Hepatocyte (in vitro differentiated cells): ENCODE measurements around the gene IGFBP1. TPM values are rescaled to one million over a fixed set of nuclear protein-coding genes. Genes with fewer than 3 reads are reported as not detected.

Experiments used
- DNase-seq: peaks from one replicate; pipeline ENCODE4 v3.0.0-alpha.2; 2016; ENCODE audit warnings: low spot score
- H2AFZ ChIP-seq: fragments of 200-600 bp; sonication (generic); 2 replicates; pipeline ENCODE4 v1.6.0; 2016; ENCODE audit warnings: antibody characterized with exemption, mild to moderate bottlenecking
- H3K27ac ChIP-seq: fragments of 200-600 bp; sonication (generic); 2 replicates; pipeline ENCODE4 v1.5.1; 2016; ENCODE audit warnings: mild to moderate bottlenecking
- H3K27me3 ChIP-seq: fragments of 200-600 bp; sonication (generic); 2 replicates; pipeline ENCODE4 v1.6.1; 2016
- H3K36me3 ChIP-seq: fragments of 200-600 bp; sonication (generic); replicated peaks from 2 replicates; pipeline ENCODE4 v1.5.1; 2016; ENCODE audit warnings: low read depth; ENCODE audit not compliant: insufficient read depth
- H3K4me1 ChIP-seq: fragments of 200-600 bp; sonication (generic); 2 replicates; pipeline ENCODE4 v1.5.1; 2016; ENCODE audit warnings: mild to moderate bottlenecking, moderate library complexity; ENCODE audit not compliant: insufficient read depth
- H3K4me2 ChIP-seq: fragments of 200-600 bp; sonication (generic); 2 replicates; pipeline ENCODE4 v1.6.0; 2016
- H3K4me3 ChIP-seq: fragments of 200-600 bp; sonication (generic); 2 replicates; pipeline ENCODE4 v1.5.1; 2016; ENCODE audit warnings: mild to moderate bottlenecking
- H3K79me2 ChIP-seq: fragments of 200-600 bp; sonication (generic); 2 replicates; pipeline ENCODE4 v1.6.0; 2017; ENCODE audit warnings: mild to moderate bottlenecking
- H3K9me2 ChIP-seq: fragments of 200-600 bp; sonication (generic); replicated peaks from 2 replicates; pipeline ENCODE4 v1.6.0; 2017; ENCODE audit warnings: mild to moderate bottlenecking; ENCODE audit not compliant: insufficient read depth
- H3K9me3 ChIP-seq: fragments of 200-600 bp; sonication (generic); 2 replicates; pipeline ENCODE4 v1.5.1; 2016; ENCODE audit warnings: low read depth, mild to moderate bottlenecking
- H4K20me1 ChIP-seq: fragments of 200-600 bp; sonication (generic); 2 replicates; pipeline ENCODE4 v1.6.0; 2016; ENCODE audit warnings: mild to moderate bottlenecking; ENCODE audit not compliant: insufficient read depth, poor library complexity, severe bottlenecking
- EZH2 ChIP-seq: fragments of 200-600 bp; sonication (generic); IDR thresholded peaks from 2 replicates; pipeline ENCODE4 v1.6.1; 2016; ENCODE audit warnings: antibody characterized with exemption, mild to moderate bottlenecking, borderline replicate concordance
- EZH2phosphoT487 ChIP-seq: fragments of 200-600 bp; sonication (generic); IDR thresholded peaks from one replicate; pipeline ENCODE4 v1.6.1; 2018; ENCODE audit warnings: antibody characterized with exemption, mild to moderate bottlenecking, low read depth, moderate library complexity; ENCODE audit not compliant: unreplicated experiment, severe bottlenecking
- WGBS: methylation state at CpG from one replicate; pipeline ENCODE4 v1.1.6; 2016; ENCODE audit warnings: low lambda C conversion rate; ENCODE audit errors: missing lambda C conversion rate; 5-methylcytosine and 5-hydroxymethylcytosine counted together
- polyA plus RNA-seq: library from polyadenylated mRNA; unstranded; fragments of >200 nt; fragmentation: Nextera tagmentation; extraction: Ambion mirVana; gene quantifications from 2 replicates; pipeline ENCODE4 v1.2.1, GENCODE V29; 2016
- total RNA-seq: library from RNA; depleted of rRNA; stranded (reverse); fragments of >200 nt; gene quantifications from 2 replicates; pipeline ENCODE4 v1.2.3, GENCODE V29; 2014
- TF ChIP-seq, protein P1 (sequence below): fragments of 200-600 bp; sonication (generic); IDR thresholded peaks from 2 replicates; pipeline ENCODE4 v1.5.1; 2016; ENCODE audit warnings: antibody characterized with exemption, mild to moderate bottlenecking; ENCODE audit not compliant: poor library complexity

The IGFBP1 gene
- total and polyA plus RNA-seq, 2 experiments from 2014 or later: 20.4 to 26.3 TPM

GRCh38 chr7:45878457-45879144 is 9.7 kb upstream of the IGFBP1 start:
- Histone ChIP-seq H3K36me3 (no peaks in the 10 kb centered on the region), H3K79me2 (no peaks in the 10 kb centered on the region), H3K27me3 (no peaks in the 10 kb centered on the region), H3K4me1 (no peaks in the 10 kb centered on the region), H3K9me3 (no peaks in the 10 kb centered on the region), H3K4me3 (no peak overlapping the region), H2AFZ (no peak overlapping the region), H3K27ac (no peak overlapping the region), H3K4me2 (no peak overlapping the region), H3K9me2 (no peaks in the 10 kb centered on the region), H4K20me1 (no peaks in the 10 kb centered on the region)
- no peak for TF ChIP-seq EZH2phosphoT487
- no peak for TF ChIP-seq EZH2
- 43% methylated on average over 3 of the region's 3 CpGs for WGBS
- DNase-seq: no peak

GRCh38 chr7:45880433-45880860 is 7.8 kb upstream of the IGFBP1 start:
- Histone ChIP-seq H3K27me3 (no peaks in the 10 kb centered on the region), H3K9me2 (no peaks in the 10 kb centered on the region), H4K20me1 (no peaks in the 10 kb centered on the region), H3K4me1 (no peaks in the 10 kb centered on the region), H3K79me2 (no peaks in the 10 kb centered on the region), H2AFZ (no peak overlapping the region), H3K9me3 (no peaks in the 10 kb centered on the region), H3K4me3 (no peak overlapping the region), H3K4me2 (no peak overlapping the region), H3K36me3 (no peaks in the 10 kb centered on the region), H3K27ac (no peak overlapping the region)
- WGBS: 90% methylated on average over 7 of the region's 7 CpGs
- DNase-seq: no peak
- TF ChIP-seq, protein P1, sequence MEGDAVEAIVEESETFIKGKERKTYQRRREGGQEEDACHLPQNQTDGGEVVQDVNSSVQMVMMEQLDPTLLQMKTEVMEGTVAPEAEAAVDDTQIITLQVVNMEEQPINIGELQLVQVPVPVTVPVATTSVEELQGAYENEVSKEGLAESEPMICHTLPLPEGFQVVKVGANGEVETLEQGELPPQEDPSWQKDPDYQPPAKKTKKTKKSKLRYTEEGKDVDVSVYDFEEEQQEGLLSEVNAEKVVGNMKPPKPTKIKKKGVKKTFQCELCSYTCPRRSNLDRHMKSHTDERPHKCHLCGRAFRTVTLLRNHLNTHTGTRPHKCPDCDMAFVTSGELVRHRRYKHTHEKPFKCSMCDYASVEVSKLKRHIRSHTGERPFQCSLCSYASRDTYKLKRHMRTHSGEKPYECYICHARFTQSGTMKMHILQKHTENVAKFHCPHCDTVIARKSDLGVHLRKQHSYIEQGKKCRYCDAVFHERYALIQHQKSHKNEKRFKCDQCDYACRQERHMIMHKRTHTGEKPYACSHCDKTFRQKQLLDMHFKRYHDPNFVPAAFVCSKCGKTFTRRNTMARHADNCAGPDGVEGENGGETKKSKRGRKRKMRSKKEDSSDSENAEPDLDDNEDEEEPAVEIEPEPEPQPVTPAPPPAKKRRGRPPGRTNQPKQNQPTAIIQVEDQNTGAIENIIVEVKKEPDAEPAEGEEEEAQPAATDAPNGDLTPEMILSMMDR: no peak
- no peak for TF ChIP-seq EZH2phosphoT487
- TF ChIP-seq EZH2: no peak

DNA sequence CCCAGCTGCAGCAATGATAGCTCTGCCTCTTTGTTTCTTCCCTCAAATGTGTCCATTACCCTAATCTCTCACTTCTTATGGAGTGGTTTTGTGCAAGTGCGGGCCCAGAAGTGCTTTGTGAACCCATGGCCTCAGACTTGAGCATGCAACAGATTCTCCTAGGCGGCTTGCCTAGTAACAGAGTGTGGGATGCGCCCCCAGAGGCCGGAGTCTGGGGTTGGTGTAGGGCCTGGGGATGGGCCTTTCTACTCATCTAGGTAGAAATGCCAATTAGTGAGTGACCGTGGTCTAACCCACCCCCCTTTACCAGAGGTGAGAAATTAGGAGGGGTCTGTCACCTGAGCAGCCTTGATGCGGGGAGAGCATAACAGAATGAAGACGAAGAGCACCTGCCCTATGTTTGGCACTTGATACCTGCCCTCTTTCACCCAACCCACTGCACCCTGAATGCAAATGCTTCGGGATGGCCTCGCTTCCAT is 7.0 kb upstream of the IGFBP1 start:
- H3K9me2 ChIP-seq: no peaks in the 10 kb centered on the region
- H3K4me3 ChIP-seq: no peak overlapping the region
- TF ChIP-seq EZH2: no peak
- TF ChIP-seq, protein P1: no peak
- TF ChIP-seq EZH2phosphoT487: no peak
- peaks cover 4% of the 10 kb centered on the region for H3K27me3 ChIP-seq
- DNase-seq: no peak
- peak overlapping the region; percentile 30 for H3K27ac ChIP-seq
- no peaks in the 10 kb centered on the region for H3K9me3 ChIP-seq
- WGBS: 91% methylated on average over 9 of the region's 9 CpGs
- H2AFZ ChIP-seq: no peak overlapping the region
- no peaks in the 10 kb centered on the region for H3K36me3 ChIP-seq
- no peaks in the 10 kb centered on the region for H3K4me1 ChIP-seq
- H3K4me2 ChIP-seq: no peak overlapping the region
- H4K20me1 ChIP-seq: no peaks in the 10 kb centered on the region
- H3K79me2 ChIP-seq: no peaks in the 10 kb centered on the region

- no peak overlapping the region for H2AFZ ChIP-seq
- WGBS: 74% methylated on average over 12 of the region's 12 CpGs
- DNase-seq: peak; percentile 56
- TF ChIP-seq EZH2phosphoT487: no peak
- no peak for TF ChIP-seq EZH2
- TF ChIP-seq, protein P1: no peak
- no peaks in the 10 kb centered on the region for H3K4me1 ChIP-seq
- H3K4me2 ChIP-seq: no peak overlapping the region
- H3K36me3 ChIP-seq: no peaks in the 10 kb centered on the region
- H3K27ac ChIP-seq: peak overlapping the region; percentile 51
- no peaks in the 10 kb centered on the region for H3K79me2 ChIP-seq
- H3K9me2 ChIP-seq: no peaks in the 10 kb centered on the region
- no peak overlapping the region for H3K4me3 ChIP-seq
- no peaks in the 10 kb centered on the region for H4K20me1 ChIP-seq
- no peaks in the 10 kb centered on the region for H3K9me3 ChIP-seq
- H3K27me3 ChIP-seq: peaks cover 9% of the 10 kb centered on the region
These were observed 6.4 kb upstream of the IGFBP1 start for GRCh38 chr7:45881759-45882464.
